SK-N-SH treated with all-trans-retinoic acid at 6 μM for 48 hours (cell line): ENCODE data around the gene TRUB1.

Experiments
- ATAC-seq: fragments of 200-7000 bp; cut with Tn5 transposase; 3 replicates; pipeline ENCODE4 v1.9.1; 2020; ENCODE audit warnings: mild to moderate bottlenecking, moderate library complexity
- ARNTL ChIP-seq: fragments of 450-650 bp; formaldehyde crosslinking; IDR thresholded peaks from 2 replicates; pipeline ENCODE4 v1.5.0; 2020; ENCODE audit warnings: low read depth, mild to moderate bottlenecking, moderate library complexity, borderline replicate concordance
- BACH2 ChIP-seq: fragments of 250-450 bp; sonication (Bioruptor Pico); IDR thresholded peaks from 2 replicates; pipeline ENCODE4 v1.9.0; 2021; ENCODE audit warnings: mild to moderate bottlenecking, borderline replicate concordance
- CSDC2 ChIP-seq: fragments of 250-450 bp; sonication (Bioruptor Pico); IDR thresholded peaks from 2 replicates; pipeline ENCODE4 v1.5.0; 2020; ENCODE audit warnings: mild to moderate bottlenecking, moderate library complexity
- CSRNP3 ChIP-seq: fragments of 250-450 bp; sonication (Bioruptor Pico); IDR thresholded peaks from 2 replicates; pipeline ENCODE4 v1.5.1; 2021; ENCODE audit warnings: mild to moderate bottlenecking, moderate library complexity
- ESRRG ChIP-seq: fragments of 250-450 bp; sonication (Bioruptor Pico); IDR thresholded peaks from 2 replicates; pipeline ENCODE4 v1.6.1; 2021; ENCODE audit warnings: mild to moderate bottlenecking
- GLIS3 ChIP-seq: fragments of 250-450 bp; sonication (Bioruptor Pico); IDR thresholded peaks from 2 replicates; pipeline ENCODE4 v1.5.0; 2020; ENCODE audit warnings: mild to moderate bottlenecking, moderate library complexity
- ISL1 ChIP-seq: fragments of 250-450 bp; sonication (Bioruptor Pico); IDR thresholded peaks from 2 replicates; pipeline ENCODE4 v2.1.2; 2022; ENCODE audit warnings: mild to moderate bottlenecking, moderate library complexity
- OSR1 ChIP-seq: fragments of 250-450 bp; sonication (Bioruptor Pico); IDR thresholded peaks from 2 replicates; pipeline ENCODE4 v1.8.0; 2022; ENCODE audit warnings: moderate library complexity, mild to moderate bottlenecking, inconsistent platforms
- PATZ1 ChIP-seq: fragments of 250-450 bp; sonication (Bioruptor Pico); IDR thresholded peaks from 2 replicates; pipeline ENCODE4 v1.8.0; 2020; ENCODE audit warnings: mild to moderate bottlenecking, moderate library complexity, borderline replicate concordance
- PPARA ChIP-seq: fragments of 250-450 bp; sonication (Bioruptor Pico); IDR thresholded peaks from 2 replicates; pipeline ENCODE4 v1.5.0; 2020; ENCODE audit warnings: mild to moderate bottlenecking, borderline replicate concordance
- RARB ChIP-seq: fragments of 250-450 bp; sonication (Bioruptor Pico); IDR thresholded peaks from 2 replicates; pipeline ENCODE4 v1.8.0; 2021; ENCODE audit warnings: mild to moderate bottlenecking, moderate library complexity
- SNAI2 ChIP-seq: fragments of 250-450 bp; sonication (Bioruptor Pico); IDR thresholded peaks from 2 replicates; pipeline ENCODE4 v1.5.0; 2020; ENCODE audit warnings: mild to moderate bottlenecking, moderate library complexity
- TCF4 ChIP-seq: fragments of 250-450 bp; sonication (Bioruptor Pico); IDR thresholded peaks from 2 replicates; pipeline ENCODE4 v1.8.0; 2021; ENCODE audit warnings: mild to moderate bottlenecking, moderate library complexity, borderline replicate concordance
- TOX ChIP-seq: fragments of 250-450 bp; sonication (Bioruptor Pico); IDR thresholded peaks from 2 replicates; pipeline ENCODE4 v1.8.0; 2021; ENCODE audit warnings: mild to moderate bottlenecking, moderate library complexity, borderline replicate concordance
- ZC3H10 ChIP-seq: fragments of 250-450 bp; sonication (Bioruptor Pico); IDR thresholded peaks from 2 replicates; pipeline ENCODE4 v1.5.1; 2021; ENCODE audit warnings: mild to moderate bottlenecking, moderate library complexity
- ZFP3 ChIP-seq: fragments of 250-450 bp; sonication (Bioruptor Pico); IDR thresholded peaks from 2 replicates; pipeline ENCODE4 v1.5.0; 2020; ENCODE audit warnings: mild to moderate bottlenecking, moderate library complexity
- ZFP30 ChIP-seq: fragments of 450-650 bp; formaldehyde crosslinking; IDR thresholded peaks from 2 replicates; pipeline ENCODE4 v1.5.0; 2022; ENCODE audit warnings: mild to moderate bottlenecking, moderate library complexity
- ZNF565 ChIP-seq: fragments of 450-650 bp; formaldehyde crosslinking; conservative IDR thresholded peaks from 2 replicates; pipeline ENCODE4 v1.5.0; 2020; ENCODE audit warnings: low read depth, mild to moderate bottlenecking, moderate library complexity
- ZNF70 ChIP-seq: fragments of 450-650 bp; formaldehyde crosslinking; IDR thresholded peaks from 2 replicates; pipeline ENCODE4 v1.5.0; 2020; ENCODE audit warnings: mild to moderate bottlenecking, moderate library complexity
- ZNF8 ChIP-seq: fragments of 450-650 bp; formaldehyde crosslinking; IDR thresholded peaks from 2 replicates; pipeline ENCODE4 v1.5.0; 2020; ENCODE audit warnings: mild to moderate bottlenecking, moderate library complexity
- TF ChIP-seq, protein P1 (sequence below): fragments of 250-450 bp; sonication (Bioruptor Pico); IDR thresholded peaks from 2 replicates; pipeline ENCODE4 v1.8.0; 2021; ENCODE audit warnings: low read depth, mild to moderate bottlenecking, moderate library complexity, borderline replicate concordance
- TF ChIP-seq, protein P2 (sequence below): fragments of 250-450 bp; sonication (Bioruptor Pico); IDR thresholded peaks from 2 replicates; pipeline ENCODE4 v1.5.0; 2020; ENCODE audit warnings: mild to moderate bottlenecking, moderate library complexity
- TF ChIP-seq, protein P3 (sequence below): fragments of 250-450 bp; sonication (Bioruptor Pico); IDR thresholded peaks from 2 replicates; pipeline ENCODE4 v1.5.1; 2020; ENCODE audit warnings: low read depth, mild to moderate bottlenecking, moderate library complexity

The TRUB1 gene

DNA sequence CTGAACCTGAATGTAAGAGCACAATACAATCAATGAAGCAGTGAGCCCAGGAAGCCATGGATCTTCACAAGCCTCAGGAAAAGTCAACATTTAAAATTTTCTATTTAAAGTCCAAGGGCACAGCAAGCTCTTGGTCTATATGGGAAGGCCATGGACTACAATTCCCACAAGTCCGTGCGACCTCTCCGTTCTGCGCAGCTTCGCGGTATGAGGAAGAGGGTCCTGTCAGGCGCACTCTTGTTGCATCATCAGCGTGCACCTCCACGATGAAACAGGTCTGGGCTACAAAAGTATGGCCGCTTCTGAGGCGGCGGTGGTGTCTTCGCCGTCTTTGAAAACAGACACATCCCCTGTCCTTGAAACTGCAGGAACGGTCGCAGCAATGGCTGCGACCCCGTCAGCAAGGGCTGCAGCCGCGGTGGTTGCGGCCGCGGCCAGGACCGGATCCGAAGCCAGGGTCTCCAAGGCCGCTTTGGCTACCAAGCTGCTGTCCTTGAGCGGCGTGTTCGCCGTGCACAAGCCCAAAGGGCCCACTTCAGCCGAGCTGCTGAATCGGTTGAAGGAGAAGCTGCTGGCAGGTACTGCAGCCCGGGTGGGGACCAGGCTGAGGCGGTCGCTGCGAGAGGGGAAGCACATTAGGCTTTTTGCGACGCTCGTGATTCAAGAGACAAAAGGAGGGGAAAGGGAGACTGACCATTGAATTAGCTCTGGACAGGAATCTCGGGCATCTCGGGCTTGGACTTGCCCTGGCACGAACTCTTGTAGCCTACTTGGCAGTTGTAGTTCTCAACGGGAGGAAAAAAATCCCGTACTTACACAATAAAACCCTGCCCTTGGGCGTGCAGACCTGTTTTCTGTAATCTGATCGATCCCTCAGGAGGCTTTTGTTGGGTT is at the start of gene TRUB1:
TRUB1 (plus strand) TSS at position 234 of the 894 bp plus-strand sequence; CDS start at position 293, 59 bp downstream.
- peak; percentile 100 for ATAC-seq
- TF ChIP-seq ARNTL (CRISPR knock-in tag) (no peak), ZFP3 (CRISPR knock-in tag) (peak; percentile 61; the same call in 1 of the 2 replicates), ZFP30 (no peak), ISL1 (CRISPR knock-in tag) (no peak), SNAI2 (no peak), RARB (CRISPR knock-in tag) (no peak)
- TF ChIP-seq, protein P1, sequence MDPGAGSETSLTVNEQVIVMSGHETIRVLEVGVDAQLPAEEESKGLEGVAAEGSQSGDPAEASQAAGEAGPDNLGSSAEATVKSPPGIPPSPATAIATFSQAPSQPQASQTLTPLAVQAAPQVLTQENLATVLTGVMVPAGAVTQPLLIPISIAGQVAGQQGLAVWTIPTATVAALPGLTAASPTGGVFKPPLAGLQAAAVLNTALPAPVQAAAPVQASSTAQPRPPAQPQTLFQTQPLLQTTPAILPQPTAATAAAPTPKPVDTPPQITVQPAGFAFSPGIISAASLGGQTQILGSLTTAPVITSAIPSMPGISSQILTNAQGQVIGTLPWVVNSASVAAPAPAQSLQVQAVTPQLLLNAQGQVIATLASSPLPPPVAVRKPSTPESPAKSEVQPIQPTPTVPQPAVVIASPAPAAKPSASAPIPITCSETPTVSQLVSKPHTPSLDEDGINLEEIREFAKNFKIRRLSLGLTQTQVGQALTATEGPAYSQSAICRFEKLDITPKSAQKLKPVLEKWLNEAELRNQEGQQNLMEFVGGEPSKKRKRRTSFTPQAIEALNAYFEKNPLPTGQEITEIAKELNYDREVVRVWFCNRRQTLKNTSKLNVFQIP (CRISPR knock-in tag) = no peak
- TF ChIP-seq, protein P2, sequence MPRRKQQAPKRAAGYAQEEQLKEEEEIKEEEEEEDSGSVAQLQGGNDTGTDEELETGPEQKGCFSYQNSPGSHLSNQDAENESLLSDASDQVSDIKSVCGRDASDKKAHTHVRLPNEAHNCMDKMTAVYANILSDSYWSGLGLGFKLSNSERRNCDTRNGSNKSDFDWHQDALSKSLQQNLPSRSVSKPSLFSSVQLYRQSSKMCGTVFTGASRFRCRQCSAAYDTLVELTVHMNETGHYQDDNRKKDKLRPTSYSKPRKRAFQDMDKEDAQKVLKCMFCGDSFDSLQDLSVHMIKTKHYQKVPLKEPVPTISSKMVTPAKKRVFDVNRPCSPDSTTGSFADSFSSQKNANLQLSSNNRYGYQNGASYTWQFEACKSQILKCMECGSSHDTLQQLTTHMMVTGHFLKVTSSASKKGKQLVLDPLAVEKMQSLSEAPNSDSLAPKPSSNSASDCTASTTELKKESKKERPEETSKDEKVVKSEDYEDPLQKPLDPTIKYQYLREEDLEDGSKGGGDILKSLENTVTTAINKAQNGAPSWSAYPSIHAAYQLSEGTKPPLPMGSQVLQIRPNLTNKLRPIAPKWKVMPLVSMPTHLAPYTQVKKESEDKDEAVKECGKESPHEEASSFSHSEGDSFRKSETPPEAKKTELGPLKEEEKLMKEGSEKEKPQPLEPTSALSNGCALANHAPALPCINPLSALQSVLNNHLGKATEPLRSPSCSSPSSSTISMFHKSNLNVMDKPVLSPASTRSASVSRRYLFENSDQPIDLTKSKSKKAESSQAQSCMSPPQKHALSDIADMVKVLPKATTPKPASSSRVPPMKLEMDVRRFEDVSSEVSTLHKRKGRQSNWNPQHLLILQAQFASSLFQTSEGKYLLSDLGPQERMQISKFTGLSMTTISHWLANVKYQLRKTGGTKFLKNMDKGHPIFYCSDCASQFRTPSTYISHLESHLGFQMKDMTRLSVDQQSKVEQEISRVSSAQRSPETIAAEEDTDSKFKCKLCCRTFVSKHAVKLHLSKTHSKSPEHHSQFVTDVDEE (CRISPR knock-in tag) = no peak

DNA sequence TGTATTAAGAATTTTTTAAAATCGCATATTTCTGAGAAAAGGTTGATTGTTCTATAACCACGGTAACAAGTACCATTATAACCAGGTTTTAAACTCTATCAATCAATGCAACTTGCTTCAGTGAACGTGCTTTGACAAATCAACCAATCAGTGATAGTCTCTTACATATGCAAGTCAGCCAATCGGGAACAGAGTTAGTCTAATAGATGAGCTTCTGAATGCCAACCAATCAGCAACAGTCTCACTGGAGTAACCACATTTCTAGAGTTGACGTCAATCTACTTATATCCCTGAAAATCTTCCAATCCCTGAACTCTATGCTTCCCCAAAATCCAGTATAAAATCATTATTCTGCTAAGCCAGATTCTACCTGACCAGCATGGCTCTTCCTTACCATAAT is 44.7 kb upstream of the TRUB1 start:
- TF ChIP-seq ISL1 (CRISPR knock-in tag) (no peak), PATZ1 (no peak), ESRRG (no peak), ZFP30 (no peak), CSRNP3 (CRISPR knock-in tag) (no peak), ARNTL (CRISPR knock-in tag) (no peak), OSR1 (CRISPR knock-in tag) (no peak), TCF4 (no peak), BACH2 (CRISPR knock-in tag) (no peak), SNAI2 (no peak), PPARA (no peak), CSDC2 (no peak), GLIS3 (CRISPR knock-in tag) (no peak), ZNF565 (CRISPR knock-in tag) (no peak), TOX (no peak), ZFP3 (CRISPR knock-in tag) (no peak), ZNF8 (CRISPR knock-in tag) (no peak)
- TF ChIP-seq, protein P1 (CRISPR knock-in tag) = no peak
- ATAC-seq = no peak

DNA sequence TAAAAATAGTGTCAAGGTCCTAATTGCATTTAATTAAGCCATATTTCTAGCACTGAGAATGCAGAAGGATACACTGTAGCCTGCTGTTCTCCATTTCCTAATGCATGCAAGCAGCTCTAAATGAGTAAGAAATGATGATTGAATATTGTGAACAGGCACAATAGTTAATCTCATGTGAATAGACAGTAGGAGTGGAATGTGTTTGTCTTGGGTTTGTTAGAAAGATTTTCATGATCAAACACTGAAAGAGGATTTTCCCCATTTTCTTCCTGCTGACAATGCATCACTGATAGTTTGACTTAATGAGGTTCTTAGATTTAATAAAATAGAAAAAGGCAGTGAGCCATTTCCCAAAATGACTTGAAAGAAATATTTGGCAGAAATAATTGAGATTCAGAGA is 43.1 kb upstream of the TRUB1 start:
- no peak for ATAC-seq
- TF ChIP-seq, protein P3, sequence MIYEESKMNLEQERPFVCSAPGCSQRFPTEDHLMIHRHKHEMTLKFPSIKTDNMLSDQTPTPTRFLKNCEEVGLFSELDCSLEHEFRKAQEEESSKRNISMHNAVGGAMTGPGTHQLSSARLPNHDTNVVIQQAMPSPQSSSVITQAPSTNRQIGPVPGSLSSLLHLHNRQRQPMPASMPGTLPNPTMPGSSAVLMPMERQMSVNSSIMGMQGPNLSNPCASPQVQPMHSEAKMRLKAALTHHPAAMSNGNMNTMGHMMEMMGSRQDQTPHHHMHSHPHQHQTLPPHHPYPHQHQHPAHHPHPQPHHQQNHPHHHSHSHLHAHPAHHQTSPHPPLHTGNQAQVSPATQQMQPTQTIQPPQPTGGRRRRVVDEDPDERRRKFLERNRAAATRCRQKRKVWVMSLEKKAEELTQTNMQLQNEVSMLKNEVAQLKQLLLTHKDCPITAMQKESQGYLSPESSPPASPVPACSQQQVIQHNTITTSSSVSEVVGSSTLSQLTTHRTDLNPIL (CRISPR knock-in tag) = no peak
- no peak for TF ChIP-seq ESRRG
- no peak for TF ChIP-seq GLIS3 (CRISPR knock-in tag)
- TF ChIP-seq, protein P1 (CRISPR knock-in tag) = no peak
- TF ChIP-seq PATZ1 = no peak
- no peak for TF ChIP-seq ISL1 (CRISPR knock-in tag)
- no peak for TF ChIP-seq CSDC2
- TF ChIP-seq RARB (CRISPR knock-in tag) = no peak
- TF ChIP-seq OSR1 (CRISPR knock-in tag) = no peak
- TF ChIP-seq ZC3H10 (CRISPR knock-in tag) = no peak
- no peak for TF ChIP-seq ZNF70
